EL (cell line): ENCODE data around the gene PPWD1.
"Not testable (repeated sequence)": the region's sequence is repeated elsewhere in the genome, so short reads cannot be mapped to it uniquely, and the experiment has no call there.

ENCODE experiments used
- DNase-seq: peaks from one replicate; pipeline ENCODE4 v3.0.0-alpha.2; 2016

PPWD1 gene

GRCh38 chr5:65562731-65563701, at the start of gene PPWD1, which contains the start of gene CENPK:
Gene PPWD1 (plus strand): TSS chr5:65563296. CDS start chr5:65563311, 15 bp downstream.
Gene CENPK (minus strand): TSS chr5:65563168. CDS start chr5:65554907, 8,261 bp downstream.
- peak; percentile 97 for DNase-seq

GRCh38 chr5:65525726-65526125, 37.4 kb upstream of the PPWD1 start:
- no peak for DNase-seq

DNA sequence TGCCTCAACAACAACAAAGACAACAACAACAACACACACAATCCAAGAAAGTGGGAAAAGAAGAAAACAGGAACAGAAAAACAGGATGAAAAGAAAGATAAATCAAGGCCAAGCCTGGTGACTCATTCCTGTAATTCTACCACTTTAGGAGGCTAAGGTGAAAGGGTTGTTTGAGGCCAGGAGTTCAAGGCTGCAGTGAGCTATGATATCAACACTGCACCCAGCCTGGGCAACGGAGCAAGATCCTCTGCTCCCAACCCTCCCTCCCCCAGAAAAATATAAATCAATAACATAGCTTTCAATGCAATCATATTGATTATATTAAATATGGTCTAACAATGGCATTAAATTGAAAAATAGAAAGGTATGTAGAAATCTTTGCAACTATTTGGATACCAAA, 32.2 kb upstream of the PPWD1 start:
- no peak for DNase-seq

GRCh38 chr5:65535529-65535987, 27.5 kb upstream of the PPWD1 start:
- no peak for DNase-seq

- no peak for DNase-seq
Measured at GRCh38 chr5:65539827-65540226, 23.3 kb upstream of the PPWD1 start.

GRCh38 chr5:65544473-65544872, 18.6 kb upstream of the PPWD1 start:
- no peak for DNase-seq

- DNase-seq: no peak
Measured at GRCh38 chr5:65546141-65546540, 17.0 kb upstream of the PPWD1 start.

DNA sequence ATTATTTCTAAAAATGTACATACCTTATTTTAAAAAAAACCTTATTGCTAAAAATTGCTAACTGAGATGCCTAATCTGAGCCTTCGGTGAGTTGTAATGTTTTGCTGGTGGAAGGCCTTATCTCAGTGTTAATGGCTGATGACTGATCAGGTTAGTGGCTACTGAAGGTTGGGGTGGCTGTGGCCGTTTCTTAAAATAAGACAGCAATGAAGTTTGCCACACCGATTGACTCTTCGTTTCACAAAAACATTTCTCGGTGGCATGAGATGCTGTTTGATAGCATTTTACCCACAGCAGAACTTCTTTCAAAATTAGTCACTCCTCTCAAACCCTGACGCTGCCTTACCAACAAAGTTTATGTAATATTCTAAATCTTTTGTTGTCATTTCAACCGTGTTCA, 14.8 kb upstream of the PPWD1 start:
- DNase-seq: no peak

GRCh38 chr5:65553941-65554340, 9.2 kb upstream of the PPWD1 start:
- no peak for DNase-seq

DNA sequence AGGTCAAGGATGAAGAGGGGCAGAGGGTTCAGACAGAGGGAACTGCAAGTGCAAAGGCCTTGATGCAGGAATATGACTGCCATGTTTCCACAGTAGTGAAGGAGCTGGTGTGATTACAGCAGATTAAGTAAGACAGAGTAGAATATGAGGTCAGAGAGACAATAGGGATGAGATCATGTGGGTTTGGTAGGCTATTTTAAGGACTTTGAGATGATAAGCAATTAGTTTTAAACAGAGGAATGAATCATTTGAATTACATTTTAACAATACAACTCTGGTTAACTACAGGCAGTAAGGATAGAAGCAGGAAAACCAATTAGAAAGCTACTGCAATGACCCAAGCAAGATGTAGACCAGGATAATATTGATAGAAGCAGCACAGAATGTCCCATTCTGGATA, 7.8 kb upstream of the PPWD1 start:
- peak; percentile 4 for DNase-seq

DNA sequence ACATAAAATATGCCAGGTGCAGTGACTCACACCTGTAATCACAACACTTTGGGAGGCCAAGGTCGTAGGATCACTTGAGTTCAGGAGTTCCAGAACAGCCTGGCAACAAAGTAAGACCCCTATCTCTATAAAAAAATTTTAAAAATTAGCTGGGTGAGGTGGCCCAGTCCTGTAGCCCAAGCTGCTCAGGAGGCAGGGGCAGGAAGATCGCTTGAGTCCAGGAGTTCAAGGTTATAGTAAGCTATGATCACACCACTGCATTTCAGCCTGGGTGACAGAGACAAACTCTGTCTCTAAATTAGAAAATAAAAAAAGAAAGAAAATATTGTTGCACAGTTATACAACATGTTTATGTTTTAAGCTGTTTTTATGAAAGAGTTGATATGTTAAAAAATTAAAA, 6.9 kb upstream of the PPWD1 start:
- no peak for DNase-seq

GRCh38 chr5:65556718-65557117, 6.4 kb upstream of the PPWD1 start:
- DNase-seq: no peak

- DNase-seq: no peak
Measured at GRCh38 chr5:65563777-65564176, 681 bp downstream of the PPWD1 start.

GRCh38 chr5:65566505-65566904, 3.4 kb downstream of the PPWD1 start:
- DNase-seq: no peak

DNA sequence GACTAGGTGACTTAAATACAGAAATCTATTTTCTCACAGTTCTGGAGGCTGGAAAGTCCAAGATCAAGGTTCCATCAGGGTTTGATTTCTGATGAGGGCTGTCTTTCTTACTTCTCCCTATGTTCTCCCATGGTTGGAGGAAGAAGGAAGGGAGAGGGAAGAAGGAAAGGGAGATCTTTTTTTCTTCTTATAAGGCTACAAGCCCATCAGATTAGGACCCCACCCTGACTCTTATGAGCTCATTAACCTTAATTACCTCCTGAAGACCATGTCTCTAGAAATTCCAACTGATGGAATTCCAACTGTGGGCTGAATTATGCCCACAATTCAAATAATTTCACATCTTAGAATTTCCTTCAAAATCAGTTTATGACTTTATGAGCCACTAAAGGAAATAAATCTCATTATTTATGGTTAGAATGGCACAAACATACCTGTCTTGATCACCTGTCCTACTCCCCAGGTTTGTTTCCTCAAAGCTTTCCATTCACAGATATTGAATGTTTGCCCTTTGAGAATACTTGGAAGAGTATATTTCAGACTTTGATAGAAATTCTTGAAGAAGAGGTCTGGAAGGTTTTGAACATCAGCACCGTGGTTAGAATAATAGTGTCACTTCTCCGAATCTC, 7.6 kb downstream of the PPWD1 start:
- no peak for DNase-seq

- no peak for DNase-seq
Measured at GRCh38 chr5:65577141-65577540, 14.0 kb downstream of the PPWD1 start.

GRCh38 chr5:65588694-65589093, 25.6 kb downstream of the PPWD1 start:
- DNase-seq: no peak

DNA sequence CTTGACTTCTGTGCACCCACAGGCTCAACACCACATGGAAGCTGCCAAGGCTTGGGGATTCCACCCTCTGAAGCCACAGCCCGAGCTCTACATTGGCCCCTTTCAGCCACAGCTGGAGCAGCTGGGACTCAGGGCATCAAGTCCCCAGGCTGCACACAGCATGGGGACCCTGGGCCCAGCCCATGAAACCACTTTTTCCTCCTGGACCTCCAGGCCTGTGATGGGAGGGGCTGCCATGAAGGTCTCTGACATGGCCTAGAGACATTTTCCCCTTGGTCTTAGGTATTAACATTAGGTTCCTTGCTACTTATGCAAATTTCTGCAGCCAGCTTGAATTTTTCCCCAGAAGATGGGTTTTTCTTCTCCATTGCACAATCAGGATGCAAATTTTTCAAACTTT, 38.7 kb downstream of the PPWD1 start:
- not testable (repeated sequence) for DNase-seq

DNA sequence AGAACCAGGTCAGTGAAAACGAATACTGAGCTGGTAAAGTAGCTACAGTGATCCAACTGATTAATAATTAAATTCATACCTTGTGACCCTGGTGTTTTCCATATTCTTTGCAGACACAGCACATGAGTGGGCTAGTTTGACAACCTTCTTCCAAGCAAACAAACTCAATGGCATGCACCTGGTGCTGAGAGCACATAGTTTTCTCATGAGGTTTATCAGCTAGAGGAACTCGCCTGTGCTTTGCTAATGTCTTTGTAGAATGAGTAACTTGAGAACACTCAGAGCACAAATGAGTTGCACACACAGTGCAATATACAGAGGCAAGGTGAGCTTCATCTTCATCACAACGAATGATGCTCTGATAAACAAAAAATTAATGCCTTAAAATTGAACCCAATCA, 48.4 kb downstream of the PPWD1 start:
- DNase-seq: no peak

GRCh38 chr5:65612298-65612907, 49.3 kb downstream of the PPWD1 start:
- DNase-seq: no peak

- DNase-seq: no peak
Measured at GRCh38 chr5:65620021-65620420, 56.9 kb downstream of the PPWD1 start.

GRCh38 chr5:65621961-65622360, 58.9 kb downstream of the PPWD1 start:
- not testable (repeated sequence) for DNase-seq

DNA sequence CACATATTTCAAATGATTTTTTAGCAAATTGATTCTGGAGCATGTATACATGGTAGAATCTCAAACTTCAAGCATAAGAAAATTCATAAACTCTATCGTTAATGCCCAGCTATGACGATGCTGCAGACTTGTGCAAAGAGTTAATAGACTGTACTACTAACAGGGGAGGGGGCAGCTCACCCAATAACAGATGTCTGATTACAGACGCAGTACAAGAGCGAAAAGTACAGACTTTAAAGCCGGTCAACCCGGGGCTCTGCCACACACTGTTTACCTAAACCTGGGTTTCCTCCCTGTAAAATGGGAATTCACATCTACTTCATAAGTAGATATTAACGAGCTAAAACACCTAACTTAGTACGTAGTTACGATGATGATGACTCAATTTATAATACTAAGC, 60.4 kb downstream of the PPWD1 start:
- no peak for DNase-seq
